K562 (cell line): ENCODE measurements around the gene DOCK3. TPM values are rescaled to one million over a fixed set of nuclear protein-coding genes. Genes with fewer than 3 reads are reported as not detected.

ENCODE experiments used
- CGGBP1 ChIP-seq: fragments of 250-450 bp; sonication (Bioruptor Pico); IDR thresholded peaks from 2 replicates; pipeline ENCODE4 v1.9.0; 2021; ENCODE audit warnings: mild to moderate bottlenecking
- LEF1 ChIP-seq: fragments of 450-650 bp; IDR thresholded peaks from 2 replicates; pipeline ENCODE4 v1.6.1; 2016; ENCODE audit warnings: mild to moderate bottlenecking
- NR2C2 ChIP-seq, 2 experiments: fragments of 200-800 bp in 1 of 2; sonication (Bioruptor generic) in 1 of 2; sonication (generic) in 1 of 2; formaldehyde crosslinking in 1 of 2; IDR thresholded peaks; 2 replicates each; pipeline versions ENCODE4 v1.6.1 to v1.8.0; 2016 to 2022; ENCODE audit warnings: mild to moderate bottlenecking in 1 of 2, missing compliant biosample characterization in 1 of 2, missing genetic modification characterization in 1 of 2, missing genetic modification reagents in 1 of 2
- POLR3G ChIP-seq: IDR thresholded peaks from 2 replicates; pipeline ENCODE4 v1.6.1; 2011; ENCODE audit not compliant: insufficient read length, insufficient replicate concordance; ENCODE audit errors: extremely low read depth
- PTRF ChIP-seq: fragments of 450-650 bp; IDR thresholded peaks from 2 replicates; pipeline ENCODE4 v1.6.1; 2016; ENCODE audit warnings: mild to moderate bottlenecking, missing genetic modification characterization, missing compliant biosample characterization
- polyA plus RNA-seq, 8 experiments: library from polyadenylated mRNA; depleted of rRNA in 4 of 8; stranded (reverse) in 5 of 8; unstranded in 3 of 8; fragments of >200 nt; fragmentation: Nextera tagmentation in 2 of 8; fragmentation: Illumina TruSeq in 1 of 8; extraction: Ambion mirVana in 2 of 8; extraction: Trizol in 1 of 8; gene quantifications; 2 replicates each; pipeline versions ENCODE4 v1.2.1 to v1.2.3, GENCODE V29; 2011 to 2014; ENCODE audit warnings: inconsistent platforms in 1 of 8, missing spikeins in 1 of 8
- total RNA-seq, 7 experiments: library from RNA; depleted of rRNA in 6 of 7; stranded (reverse); fragments of >200 nt in 6 of 7; fragmentation: Illumina TruSeq in 2 of 7; extraction: Trizol in 2 of 7; gene quantifications; 2 replicates each; pipeline versions ENCODE4 v1.2.1 to v1.2.3, GENCODE V29; 2011 to 2021; ENCODE audit warnings: low replicate concordance in 1 of 7
- TF ChIP-seq, protein P1 (sequence below), 2 experiments: fragments of 450-650 bp; conservative IDR thresholded peaks; 2 replicates each; pipeline ENCODE4 v1.6.1; 2017; ENCODE audit warnings: mild to moderate bottlenecking in 2 of 2, moderate library complexity in 2 of 2
- TF ChIP-seq, protein P2 (sequence below): fragments of 450-650 bp; IDR thresholded peaks from 2 replicates; pipeline ENCODE4 v1.7.1; 2018; ENCODE audit warnings: mild to moderate bottlenecking, low read depth; ENCODE audit not compliant: partially characterized antibody

Gene DOCK3
- total and polyA plus RNA-seq, 9 of the 15 experiments (the other 6 are each of a cell fraction or from before 2014, with no cell fraction given): under 0.01 to 0.03 (median 0.01) TPM; not detected in 4

DNA sequence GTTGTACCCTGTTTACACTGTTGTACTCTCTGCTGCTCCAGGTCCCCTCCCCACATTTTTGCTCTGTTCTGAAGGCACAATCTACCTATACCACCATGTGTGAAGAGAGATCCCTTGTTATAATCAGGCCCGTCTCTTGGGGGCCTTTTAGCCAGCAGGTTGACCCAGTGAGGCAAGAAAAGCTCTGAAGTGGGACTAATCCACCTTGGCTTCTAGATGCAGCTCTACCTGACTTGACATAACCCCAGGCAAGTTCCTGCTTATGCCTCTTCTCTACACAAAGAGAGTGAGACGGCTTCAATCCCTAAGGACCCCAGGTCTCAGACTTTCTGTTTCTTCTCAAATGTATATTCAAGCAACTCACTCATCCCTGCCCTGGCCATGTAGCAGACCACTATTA is 653.5 kb downstream of the DOCK3 start (continued):
- TF ChIP-seq, protein P1, sequence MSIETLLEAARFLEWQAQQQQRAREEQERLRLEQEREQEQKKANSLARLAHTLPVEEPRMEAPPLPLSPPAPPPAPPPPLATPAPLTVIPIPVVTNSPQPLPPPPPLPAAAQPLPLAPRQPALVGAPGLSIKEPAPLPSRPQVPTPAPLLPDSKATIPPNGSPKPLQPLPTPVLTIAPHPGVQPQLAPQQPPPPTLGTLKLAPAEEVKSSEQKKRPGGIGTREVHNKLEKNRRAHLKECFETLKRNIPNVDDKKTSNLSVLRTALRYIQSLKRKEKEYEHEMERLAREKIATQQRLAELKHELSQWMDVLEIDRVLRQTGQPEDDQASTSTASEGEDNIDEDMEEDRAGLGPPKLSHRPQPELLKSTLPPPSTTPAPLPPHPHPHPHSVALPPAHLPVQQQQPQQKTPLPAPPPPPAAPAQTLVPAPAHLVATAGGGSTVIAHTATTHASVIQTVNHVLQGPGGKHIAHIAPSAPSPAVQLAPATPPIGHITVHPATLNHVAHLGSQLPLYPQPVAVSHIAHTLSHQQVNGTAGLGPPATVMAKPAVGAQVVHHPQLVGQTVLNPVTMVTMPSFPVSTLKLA (conservative IDR thresholded peaks at IDR 0.05): no peak
- TF ChIP-seq PTRF (tag) (no peak), POLR3G (no peak), CGGBP1 (CRISPR knock-in tag) (no peak), NR2C2 (CRISPR knock-in tag; IDR thresholded peaks at IDR 0.05) (no peak), NR2C2 (tag; IDR thresholded peaks at IDR 0.05) (no peak), LEF1 (no peak)
- TF ChIP-seq, protein P2, sequence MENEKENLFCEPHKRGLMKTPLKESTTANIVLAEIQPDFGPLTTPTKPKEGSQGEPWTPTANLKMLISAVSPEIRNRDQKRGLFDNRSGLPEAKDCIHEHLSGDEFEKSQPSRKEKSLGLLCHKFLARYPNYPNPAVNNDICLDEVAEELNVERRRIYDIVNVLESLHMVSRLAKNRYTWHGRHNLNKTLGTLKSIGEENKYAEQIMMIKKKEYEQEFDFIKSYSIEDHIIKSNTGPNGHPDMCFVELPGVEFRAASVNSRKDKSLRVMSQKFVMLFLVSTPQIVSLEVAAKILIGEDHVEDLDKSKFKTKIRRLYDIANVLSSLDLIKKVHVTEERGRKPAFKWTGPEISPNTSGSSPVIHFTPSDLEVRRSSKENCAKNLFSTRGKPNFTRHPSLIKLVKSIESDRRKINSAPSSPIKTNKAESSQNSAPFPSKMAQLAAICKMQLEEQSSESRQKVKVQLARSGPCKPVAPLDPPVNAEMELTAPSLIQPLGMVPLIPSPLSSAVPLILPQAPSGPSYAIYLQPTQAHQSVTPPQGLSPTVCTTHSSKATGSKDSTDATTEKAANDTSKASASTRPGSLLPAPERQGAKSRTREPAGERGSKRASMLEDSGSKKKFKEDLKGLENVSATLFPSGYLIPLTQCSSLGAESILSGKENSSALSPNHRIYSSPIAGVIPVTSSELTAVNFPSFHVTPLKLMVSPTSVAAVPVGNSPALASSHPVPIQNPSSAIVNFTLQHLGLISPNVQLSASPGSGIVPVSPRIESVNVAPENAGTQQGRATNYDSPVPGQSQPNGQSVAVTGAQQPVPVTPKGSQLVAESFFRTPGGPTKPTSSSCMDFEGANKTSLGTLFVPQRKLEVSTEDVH: no peak
